DMS79 (cell line): ENCODE data around the gene RNF145.
A peak's percentile ranks its signal among the peaks of the same experiment; 100 is the strongest.
"Not testable (repeated sequence)": the region's sequence is repeated elsewhere in the genome, so short reads cannot be mapped to it uniquely, and the experiment has no call there.

Source experiments
- DNase-seq: peaks from one replicate; lab custom pipeline; 2025; lab: John Stamatoyannopoulos, UW

Gene RNF145

DNA sequence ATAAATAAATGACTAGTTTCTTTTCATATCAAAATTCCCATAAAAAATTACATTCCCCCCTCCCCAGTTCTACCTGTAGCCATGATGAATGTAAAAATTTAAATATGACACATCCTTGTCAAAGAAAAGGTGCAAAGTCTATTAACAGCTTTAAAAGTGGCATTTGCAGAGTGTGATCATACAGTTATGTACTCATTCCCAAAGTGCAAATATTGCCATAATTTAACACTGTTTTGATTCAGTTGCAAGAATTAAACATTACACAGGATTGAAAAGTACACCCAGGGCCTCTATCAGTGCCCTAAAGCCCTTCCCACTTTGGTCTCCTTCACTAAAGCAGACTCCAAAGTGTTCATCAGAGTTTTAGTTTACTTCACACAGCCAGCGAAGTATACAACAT lies 51.8 kb downstream of the RNF145 start:
- no peak for DNase-seq

DNA sequence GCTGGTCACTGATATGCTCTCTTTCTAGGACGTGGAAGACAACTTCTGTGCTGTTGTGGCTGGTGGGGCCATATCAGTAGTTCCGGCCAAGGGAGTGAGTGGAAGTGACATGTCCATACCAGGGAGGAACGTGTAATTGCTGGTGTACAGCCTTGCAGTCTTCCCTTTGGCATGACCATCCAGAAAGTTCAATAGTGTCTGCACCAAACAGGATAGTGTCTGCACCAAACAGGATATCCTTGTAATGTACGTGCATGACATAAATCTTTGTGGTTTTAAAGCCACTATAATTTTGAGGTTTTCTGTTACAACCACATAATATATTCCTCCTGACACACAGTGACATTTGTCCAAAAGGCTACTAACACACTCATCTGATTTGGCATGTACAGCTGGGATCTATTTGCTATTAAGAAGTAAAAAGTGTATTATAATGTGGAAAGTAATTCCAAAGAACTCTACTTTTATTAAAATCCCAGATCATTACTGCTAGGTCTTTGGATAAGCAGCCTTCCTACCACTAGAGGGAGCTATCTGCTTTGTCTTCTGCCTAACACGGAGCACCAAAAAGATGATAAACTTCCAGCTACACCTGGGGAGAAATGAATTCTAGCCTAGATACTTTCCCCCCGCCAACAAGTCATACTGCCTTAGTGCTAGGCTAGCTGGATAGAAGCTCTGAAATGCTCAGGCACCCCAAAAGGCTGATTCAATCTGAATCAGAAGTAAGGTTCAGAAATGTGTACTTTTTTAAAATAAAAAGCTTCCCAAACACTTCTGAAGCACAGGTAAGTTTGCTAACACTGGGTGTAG lies 52.7 kb downstream of the RNF145 start:
- DNase-seq: no peak

DNA sequence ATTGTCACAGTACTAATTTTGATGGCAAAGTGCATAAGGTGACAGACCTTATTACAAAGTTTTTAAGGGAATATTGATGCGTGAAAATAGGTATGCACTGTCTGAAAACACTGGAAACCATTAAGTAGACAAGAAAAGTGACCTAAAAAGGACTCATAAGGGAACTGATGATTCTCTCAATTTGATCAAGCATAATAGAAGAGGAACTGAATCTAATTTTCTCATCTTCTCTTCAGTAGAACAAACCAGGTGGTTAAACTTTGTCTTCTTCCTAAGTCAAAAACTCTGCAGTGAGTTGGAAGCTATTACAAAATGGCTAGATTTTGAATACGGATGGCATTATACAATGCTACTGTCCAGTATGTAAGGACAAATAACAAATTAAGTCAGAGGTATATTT lies 53.4 kb downstream of the RNF145 start:
- no peak for DNase-seq

DNA sequence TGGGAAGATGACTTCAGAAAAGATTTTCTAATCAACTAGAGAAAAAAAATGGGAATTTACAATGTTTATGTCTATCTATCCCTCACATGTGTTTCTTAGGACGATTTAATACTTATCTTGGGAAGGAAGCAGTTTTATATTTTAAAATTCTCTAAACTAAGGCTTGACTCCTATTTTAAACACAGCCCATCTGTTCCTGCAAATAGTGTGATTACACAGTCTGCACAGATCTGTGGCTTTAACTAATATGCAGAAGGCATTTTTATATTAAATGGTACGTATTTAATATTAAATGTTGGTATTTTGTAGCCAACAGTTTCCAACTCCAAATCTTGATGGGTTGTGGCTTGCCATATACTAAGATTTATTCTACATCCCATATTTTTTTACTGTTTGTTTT lies 56.5 kb downstream of the RNF145 start:
- DNase-seq: no peak

DNA sequence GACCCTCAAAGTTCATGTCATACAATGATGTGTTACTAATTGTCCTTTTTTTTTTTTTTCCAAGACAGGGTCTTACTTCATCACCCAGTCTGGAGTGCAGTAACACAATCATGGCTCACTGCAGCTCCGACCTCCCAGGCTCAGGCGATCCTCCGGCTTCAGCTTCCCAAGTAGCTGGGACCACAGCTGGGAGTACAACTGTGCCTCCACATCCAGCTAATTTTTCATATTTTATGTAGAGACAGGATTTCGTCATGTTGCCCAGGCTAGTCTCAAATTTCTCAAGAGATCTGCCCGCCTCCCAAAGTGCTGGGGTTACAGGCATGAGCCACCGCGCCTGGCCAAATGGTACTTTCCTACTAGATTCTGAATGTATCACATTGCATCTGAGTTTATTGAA lies 60.3 kb downstream of the RNF145 start:
- no peak for DNase-seq

DNA sequence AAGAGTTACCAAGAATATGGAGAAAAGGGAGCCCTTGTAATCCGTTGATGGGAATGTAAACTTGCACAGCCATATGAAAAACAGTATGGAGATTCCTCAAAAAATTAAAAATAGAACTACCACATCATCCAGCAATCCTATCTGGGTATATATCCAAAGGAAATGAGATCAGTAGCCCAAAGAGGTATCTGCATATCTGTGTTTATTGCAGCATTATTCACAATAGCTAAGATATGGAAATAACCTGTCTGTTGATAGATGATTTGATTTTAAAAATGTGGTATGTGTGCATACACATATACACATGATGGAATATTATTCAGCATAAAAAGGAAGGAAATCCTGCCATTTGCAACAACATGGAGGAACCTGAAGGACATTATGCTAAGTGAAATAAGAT lies 61.4 kb downstream of the RNF145 start:
- no peak for DNase-seq

DNA sequence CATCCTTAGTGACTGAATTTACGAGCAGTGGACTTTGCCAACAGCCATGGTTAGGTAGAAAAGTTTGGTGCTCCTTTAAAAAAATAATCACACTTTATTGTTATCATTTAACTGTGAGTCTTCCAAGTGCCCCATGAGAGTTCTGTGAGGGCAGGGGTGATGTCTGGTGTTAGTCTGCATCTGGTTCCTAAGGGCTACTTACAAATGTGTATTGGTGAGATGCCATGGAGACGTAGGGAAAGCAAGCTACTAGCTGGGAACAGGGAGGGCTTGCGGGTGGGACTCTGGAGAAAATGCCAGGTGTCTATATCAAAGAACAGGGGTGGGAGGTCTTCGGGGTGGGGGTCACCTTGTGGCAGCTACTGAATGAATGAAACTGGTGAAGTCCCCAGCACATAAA lies 62.5 kb downstream of the RNF145 start:
- DNase-seq: no peak

DNA sequence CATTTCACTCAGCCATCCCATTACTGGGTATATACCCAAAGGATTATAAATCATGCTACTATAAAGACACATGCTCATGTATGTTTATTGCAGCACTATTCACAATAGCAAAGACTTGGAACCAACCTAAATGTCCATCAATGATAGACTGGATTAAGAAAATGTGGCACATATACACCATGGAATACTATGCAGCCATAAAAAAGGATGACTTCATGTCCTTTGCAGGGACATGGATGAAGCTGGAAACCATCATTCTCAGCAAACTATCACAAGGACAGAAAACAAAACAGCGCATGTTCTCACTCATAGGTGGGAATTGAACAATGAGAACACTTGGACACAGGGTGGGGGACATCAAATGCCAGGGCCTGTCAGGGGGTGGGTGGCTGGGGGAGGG lies 64.2 kb downstream of the RNF145 start:
- DNase-seq: not testable (repeated sequence)

DNA sequence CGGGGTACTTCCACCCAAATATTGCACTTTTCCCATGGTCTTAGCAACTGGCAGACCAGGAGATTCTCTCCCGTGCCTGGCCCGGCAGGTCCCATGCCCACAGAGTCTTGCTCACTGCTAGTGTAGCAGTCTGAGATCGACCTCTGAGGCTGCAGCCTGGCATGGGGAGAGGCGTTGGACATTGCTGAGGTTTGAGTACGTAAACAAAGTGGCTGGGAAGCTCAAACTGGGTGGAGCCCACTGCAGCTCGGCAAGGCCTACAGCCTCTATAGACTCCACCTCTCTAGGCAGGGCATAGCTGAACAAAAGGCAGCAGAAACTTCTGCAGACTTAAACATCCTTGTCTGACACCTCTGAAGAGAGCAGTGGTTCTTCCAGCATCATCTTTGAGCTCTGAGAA lies 69.6 kb downstream of the RNF145 start:
- no peak for DNase-seq

DNA sequence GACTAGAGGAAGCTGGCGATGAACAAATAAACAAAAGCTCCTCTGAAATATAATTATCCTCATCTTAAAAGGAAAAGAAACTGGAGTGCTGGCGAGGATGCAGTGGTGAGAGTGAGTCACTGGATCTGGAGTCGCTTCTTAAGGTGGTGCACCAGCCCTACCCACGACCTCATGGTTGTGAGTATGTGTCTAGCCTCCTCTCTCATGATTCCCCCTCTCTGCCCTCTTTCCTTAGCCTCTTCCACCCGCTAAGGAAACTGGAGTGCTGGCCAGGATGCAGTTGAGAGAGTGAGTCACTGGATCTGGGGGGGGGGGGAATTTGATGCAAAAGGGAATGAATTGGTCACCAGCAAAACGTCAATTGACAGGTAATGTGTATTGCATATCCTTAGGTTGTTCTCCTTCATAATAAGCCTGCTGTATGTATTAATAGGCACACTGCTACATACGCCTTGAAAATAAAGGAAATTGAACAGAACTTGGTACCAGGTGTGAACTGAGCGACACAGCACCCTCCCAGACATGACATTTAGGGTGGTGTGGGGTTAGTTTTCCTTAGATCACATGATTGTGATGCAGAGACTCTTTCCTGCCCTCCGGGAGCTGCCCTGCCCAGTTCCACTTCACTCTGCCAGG lies 73.3 kb downstream of the RNF145 start:
- DNase-seq: no peak

DNA sequence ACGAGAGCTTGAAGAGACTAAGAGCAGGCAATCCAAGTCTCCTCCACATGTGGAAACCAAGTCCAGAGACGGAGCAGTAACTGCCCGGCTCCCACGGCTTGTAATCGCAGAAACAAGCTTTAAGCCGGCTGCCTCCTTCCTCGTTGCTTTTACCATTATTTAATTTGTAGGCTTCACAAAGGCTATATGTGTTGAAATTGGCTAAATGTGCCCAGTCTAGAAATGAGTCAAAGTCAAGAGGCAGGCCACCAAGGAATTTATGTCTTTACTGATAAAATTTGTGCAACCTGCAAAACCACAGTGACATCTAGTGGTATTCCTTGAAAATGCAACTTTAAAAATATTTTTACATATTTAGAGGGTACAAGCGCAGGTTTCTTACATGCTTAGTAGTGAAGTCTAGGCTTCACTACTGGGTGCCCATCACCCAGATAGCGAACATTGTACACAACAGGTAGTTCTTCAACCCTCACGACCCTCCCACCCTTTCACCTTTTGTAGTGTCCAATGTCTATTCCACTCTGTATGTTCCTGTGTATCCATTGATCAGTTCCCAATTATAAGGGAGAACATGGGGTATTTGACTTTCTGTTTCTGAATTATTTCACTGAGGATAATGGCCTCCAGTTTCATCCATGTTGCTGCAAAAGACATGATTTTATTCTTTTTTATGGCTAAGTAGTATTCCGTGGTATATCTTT lies 76.2 kb downstream of the RNF145 start:
- peak; percentile 10 for DNase-seq

DNA sequence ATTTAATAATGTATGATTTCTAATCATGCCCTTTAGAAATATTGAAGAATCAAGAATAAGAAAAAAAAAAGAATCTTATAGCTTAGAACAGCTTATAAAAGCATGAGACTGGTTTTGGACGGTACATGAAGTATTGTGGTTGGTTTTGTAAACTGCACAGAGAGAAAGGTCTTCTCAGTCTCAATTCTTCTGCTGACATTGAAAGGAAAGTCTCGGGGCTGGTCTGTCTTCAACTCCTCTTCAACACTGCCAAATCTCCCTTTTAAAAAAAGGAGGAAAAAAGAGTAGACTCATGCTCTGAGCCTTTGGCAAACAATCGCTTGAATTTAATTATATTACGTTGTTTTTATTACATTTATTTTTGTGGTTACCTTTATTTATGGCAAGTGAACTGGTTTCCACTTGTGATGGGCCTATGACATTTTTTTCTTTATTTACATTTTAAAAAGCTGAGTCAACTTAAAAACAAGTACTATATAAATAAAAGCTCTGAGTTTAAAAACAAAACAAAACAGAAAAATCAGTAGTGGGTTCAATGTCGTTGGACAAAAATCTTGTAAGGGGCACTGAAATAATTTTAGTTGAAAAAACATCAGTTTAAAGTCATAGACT lies 76.8 kb downstream of the RNF145 start:
- no peak for DNase-seq

DNA sequence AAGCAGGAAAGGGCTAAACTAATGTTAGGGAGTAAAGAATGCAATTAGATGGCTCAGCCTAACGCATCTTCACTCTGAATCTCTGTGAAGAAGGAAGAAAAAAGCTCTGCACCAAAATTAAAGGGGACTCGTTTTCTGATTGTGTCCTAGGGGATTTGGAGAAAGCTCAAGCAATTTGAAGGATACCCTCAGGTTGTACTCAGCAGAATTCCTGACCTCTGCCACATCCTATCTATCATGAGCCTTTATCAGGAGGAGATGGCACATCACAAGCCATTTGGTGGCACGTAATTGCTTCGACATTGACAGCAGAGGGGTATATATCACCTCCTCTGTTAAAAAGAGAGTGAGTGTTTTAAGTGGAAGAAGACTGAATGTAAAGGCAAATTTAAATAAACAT lies 77.4 kb downstream of the RNF145 start:
- DNase-seq: no peak

DNA sequence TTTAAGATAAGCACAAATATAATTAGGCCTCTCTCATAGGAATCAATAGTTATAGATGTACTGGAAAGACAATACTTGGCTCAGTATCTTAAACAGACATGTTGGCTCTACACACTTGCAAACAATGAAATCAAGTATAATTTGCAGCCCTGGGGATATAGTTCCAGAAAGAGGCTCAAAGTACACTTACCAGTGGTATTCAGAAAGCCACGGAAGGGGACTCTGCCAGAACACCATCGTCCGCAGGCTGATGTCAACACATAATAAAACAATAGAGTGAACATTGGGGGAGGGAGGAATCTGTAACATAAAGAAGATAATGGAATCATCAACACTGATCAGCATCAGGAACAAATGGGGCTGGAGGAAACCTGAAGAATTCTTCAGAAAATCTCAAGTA lies 78.5 kb downstream of the RNF145 start:
- peak; percentile 12 for DNase-seq

DNA sequence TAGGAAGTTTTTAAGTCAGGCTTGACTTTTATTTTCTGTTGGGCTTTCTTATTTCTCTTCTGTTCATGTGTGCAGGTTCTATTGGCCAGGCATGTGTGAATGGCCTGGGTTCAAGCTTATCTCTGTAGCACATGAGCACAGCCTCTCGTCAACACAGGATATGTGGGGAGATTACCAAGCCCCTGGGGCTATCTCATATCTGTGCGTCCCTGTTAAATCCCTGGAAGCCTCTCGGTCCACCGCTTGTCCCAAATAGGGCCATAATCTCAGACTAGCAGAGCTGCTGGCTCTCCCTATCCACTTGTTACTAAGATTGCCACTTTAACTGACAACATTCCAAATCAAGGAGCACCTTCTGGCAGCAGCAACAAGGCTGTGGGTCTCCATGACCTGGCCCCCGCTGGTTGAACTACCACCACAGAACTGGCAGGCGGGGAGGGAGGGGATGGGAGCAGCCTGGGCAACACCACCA lies 81.2 kb downstream of the RNF145 start:
- DNase-seq: no peak

DNA sequence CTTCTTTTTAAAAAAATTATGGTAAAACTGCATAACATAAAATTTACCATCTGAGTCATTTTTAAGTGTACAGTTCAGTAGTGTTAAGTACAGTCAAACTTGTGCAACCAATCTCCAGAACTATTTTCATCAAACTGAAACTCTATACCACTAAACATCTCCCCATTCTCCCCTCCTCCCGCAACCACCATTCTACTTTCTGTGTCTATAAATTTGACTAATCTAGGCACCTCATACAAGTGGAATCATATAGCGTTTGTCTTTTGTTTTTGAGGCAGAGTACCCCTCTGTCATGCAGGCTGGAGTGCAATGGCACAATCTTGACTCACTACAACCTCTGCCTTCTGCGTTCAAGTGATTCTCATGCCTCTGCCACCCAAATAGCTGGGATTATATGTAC lies 85.7 kb downstream of the RNF145 start:
- no peak for DNase-seq

DNA sequence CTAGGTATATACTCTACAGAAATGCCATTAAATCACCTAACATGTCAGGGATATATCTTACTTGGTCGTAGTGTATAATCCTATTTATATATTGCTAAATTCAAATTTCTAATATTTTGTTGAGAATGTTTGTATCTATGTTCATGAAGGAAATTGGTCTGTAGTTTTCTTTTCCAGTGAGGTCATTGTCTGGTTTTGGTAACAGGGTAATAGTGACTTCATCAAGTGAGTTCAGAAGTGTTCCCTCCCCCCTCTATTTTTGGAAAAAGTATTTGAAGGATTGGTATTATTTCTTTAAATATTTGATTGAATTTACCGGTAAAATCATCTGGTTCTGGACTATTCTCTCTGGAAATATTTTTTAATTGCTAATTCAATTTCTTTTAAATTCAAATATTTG lies 86.2 kb downstream of the RNF145 start:
- no peak for DNase-seq

DNA sequence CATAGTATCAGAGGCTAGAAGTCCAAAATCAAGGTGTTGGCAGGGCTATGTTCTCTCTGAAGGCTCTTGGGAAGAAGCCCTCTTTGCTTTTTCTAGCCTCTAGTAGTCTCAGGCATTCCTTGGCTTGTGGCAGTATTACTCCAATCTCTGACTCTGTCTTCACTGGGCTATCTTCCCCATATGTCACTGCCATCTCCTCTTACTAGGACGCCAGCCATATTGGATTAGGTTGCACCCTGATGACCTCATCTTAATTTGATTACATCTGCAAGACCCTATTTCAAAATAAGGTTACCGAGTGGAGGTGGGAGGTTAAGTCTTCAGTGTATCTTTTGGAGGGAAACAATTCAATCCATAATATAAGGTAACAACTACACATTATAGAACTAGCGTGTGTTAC lies 88.3 kb downstream of the RNF145 start:
- no peak for DNase-seq

DNA sequence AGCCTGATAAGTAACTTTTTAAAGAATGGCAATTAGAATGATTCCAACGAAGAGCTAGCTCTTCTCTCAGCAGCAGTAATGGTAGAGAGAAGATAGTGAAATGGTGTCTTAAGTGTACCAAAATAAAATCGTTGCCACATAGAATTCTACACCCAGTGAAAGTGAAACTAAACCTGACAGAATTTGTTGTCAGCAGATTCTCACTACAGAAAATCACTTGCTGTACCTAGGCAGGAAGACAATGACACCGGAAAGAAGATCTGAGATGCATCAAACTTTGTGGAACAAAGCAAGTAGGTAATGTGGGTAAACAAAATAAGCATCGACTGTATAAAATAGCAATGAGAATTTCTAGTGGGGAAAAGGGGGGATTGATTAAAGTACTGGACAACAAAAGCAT lies 88.9 kb downstream of the RNF145 start:
- no peak for DNase-seq

DNA sequence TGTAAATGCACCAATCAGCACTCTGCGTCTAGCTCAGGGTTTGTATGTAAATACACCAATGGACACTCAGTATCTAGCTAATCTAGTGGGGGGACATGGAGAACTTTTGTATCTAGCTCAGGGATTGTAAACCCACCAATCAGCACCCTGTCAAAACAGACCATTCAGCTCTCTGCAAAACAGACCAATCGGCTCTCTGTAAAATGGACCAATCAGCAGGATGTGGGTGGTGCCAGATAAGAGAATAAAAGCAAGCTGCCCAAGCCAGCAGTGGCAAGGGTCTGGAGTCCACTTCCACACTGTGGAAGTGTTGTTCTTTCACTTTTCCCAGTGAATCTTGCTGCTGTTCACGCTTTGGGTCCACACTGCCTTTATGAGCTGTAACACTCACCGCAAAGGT lies 89.5 kb downstream of the RNF145 start:
- not testable (repeated sequence) for DNase-seq

DNA sequence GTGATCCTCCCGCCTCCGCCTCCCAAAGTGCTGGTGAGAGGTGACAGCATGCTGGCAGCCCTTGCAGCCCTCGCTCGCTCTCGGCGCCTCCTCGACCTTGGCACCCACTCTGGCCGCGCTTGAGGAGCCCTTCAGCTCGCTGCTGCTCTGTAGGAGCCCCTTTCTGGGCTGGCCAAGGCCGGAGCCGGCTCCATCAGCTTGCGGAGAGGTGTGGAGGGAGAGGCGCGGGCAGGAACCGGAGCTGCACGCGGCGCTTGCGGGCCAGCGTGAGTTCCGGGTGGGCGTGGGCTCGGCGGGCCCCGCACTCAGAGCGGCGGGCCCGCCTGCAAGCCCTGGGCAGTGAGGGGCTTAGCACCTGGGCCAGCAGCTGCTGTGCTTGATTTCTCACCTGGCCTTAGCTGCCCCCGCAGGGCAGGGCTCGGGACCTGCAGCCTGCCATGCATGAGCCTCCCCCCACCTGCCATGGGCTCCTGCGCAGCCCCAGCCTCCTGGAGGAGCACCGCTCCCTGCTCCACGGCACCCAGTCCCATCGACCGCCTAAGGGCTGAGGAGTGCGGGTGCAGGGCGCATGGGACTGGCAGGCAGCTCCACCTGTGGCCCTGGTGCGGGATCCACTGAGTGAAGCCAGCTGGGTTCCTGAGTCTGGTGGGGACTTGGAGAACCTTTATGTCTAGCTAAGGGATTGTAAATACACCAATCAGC lies 90.2 kb downstream of the RNF145 start:
- DNase-seq: not testable (repeated sequence)

DNA sequence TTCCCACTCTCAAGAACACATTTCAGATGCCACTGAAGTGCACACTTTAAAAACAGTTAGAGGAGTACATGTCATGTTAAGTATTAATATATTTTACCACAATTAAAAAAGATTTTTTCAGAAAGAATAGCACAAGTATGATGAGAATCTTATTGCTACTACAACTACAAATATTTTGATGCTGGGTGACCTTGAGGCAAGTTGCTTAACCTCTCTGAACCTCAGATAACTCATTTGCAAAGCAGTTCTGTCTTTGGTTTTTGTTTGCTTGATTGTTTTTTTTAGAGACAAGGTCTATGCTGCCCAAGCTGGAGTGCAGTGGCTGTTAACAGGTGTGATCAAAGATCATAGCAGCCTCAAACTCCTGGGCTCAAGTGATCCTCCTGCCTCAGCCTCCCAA lies 95.9 kb downstream of the RNF145 start:
- DNase-seq: no peak
